ENCODE measurements around the gene ZDHHC14.
"Not testable (repeated sequence)": the region's sequence is repeated elsewhere in the genome, so short reads cannot be mapped to it uniquely, and the experiment has no call there.

The ZDHHC14 gene

GRCh38 chr6:157691621-157692020 is 310.6 kb downstream of the ZDHHC14 start:
- not testable (repeated sequence) for DNase-seq (ENCODE audit: low spot score)

GRCh38 chr6:157693867-157694266 is 312.9 kb downstream of the ZDHHC14 start:
- DNase-seq (ENCODE audit: low spot score), result peak; percentile 38

- DNase-seq (ENCODE audit: low spot score), result no peak
Measured at GRCh38 chr6:157695301-157696040, 314.5 kb downstream of the ZDHHC14 start.

GRCh38 chr6:157699777-157700636 is 319.0 kb downstream of the ZDHHC14 start:
- no peak for DNase-seq (ENCODE audit: low spot score)

GRCh38 chr6:157706351-157706750 is 325.4 kb downstream of the ZDHHC14 start:
- DNase-seq (ENCODE audit: low spot score), result not testable (repeated sequence)

- DNase-seq (ENCODE audit: low spot score), result no peak
Measured at GRCh38 chr6:157706883-157707282, 325.9 kb downstream of the ZDHHC14 start.

GRCh38 chr6:157707576-157707975 is 326.6 kb downstream of the ZDHHC14 start:
- no peak for DNase-seq (ENCODE audit: low spot score)

GRCh38 chr6:157708239-157708638 is 327.2 kb downstream of the ZDHHC14 start:
- no peak for DNase-seq (ENCODE audit: low spot score)

- no peak for DNase-seq (ENCODE audit: low spot score)
Measured at GRCh38 chr6:157708933-157709332, 327.9 kb downstream of the ZDHHC14 start.

- no peak for DNase-seq (ENCODE audit: low spot score)
Measured at GRCh38 chr6:157709555-157709954, 328.6 kb downstream of the ZDHHC14 start.

GRCh38 chr6:157710604-157711003 is 329.6 kb downstream of the ZDHHC14 start:
- no peak for DNase-seq (ENCODE audit: low spot score)

- DNase-seq (ENCODE audit: low spot score), result no peak
Measured at GRCh38 chr6:157711060-157711459, 330.1 kb downstream of the ZDHHC14 start.

- no peak for DNase-seq (ENCODE audit: low spot score)
Measured at GRCh38 chr6:157712585-157713295, 331.8 kb downstream of the ZDHHC14 start.

GRCh38 chr6:157713451-157714152 is 332.6 kb downstream of the ZDHHC14 start:
- no peak for DNase-seq (ENCODE audit: low spot score)

- DNase-seq (ENCODE audit: low spot score), result no peak
Measured at GRCh38 chr6:157714153-157714490, 333.1 kb downstream of the ZDHHC14 start.

GRCh38 chr6:157715728-157716164 is 334.8 kb downstream of the ZDHHC14 start:
- no peak for DNase-seq (ENCODE audit: low spot score)

- DNase-seq (ENCODE audit: low spot score), result no peak
Measured at GRCh38 chr6:157716251-157716995, 335.4 kb downstream of the ZDHHC14 start.

GRCh38 chr6:157717340-157717748 is 336.4 kb downstream of the ZDHHC14 start:
- no peak for DNase-seq (ENCODE audit: low spot score)

- DNase-seq (ENCODE audit: low spot score), result no peak
Measured at GRCh38 chr6:157718503-157719187, 337.7 kb downstream of the ZDHHC14 start.

GRCh38 chr6:157720964-157721363 is 340.0 kb downstream of the ZDHHC14 start:
- DNase-seq (ENCODE audit: low spot score), result not testable (repeated sequence)

- no peak for DNase-seq (ENCODE audit: low spot score)
Measured at GRCh38 chr6:157721426-157721825, 340.4 kb downstream of the ZDHHC14 start.

All from kidney capillary endothelial cell (primary cell).